Activated naive CD4-positive, alpha-beta T cell treated with anti-CD3 and anti-CD28 coated beads, Interleukin-2, amount 50 U/mL, for 16 hours (primary cell): ENCODE measurements around the gene SLC17A6.

ENCODE experiments used
- DNase-seq: peaks from one replicate; pipeline ENCODE4 v3.0.0-alpha.2; 2020

The SLC17A6 gene

GRCh38 chr11:22337596-22338485 lies at the start of gene SLC17A6:
Gene SLC17A6, plus strand, starts transcription at chr11:22338381. Its CDS starts 153 bp downstream, at chr11:22338534.
- no peak for DNase-seq

GRCh38 chr11:22302368-22302767 lies 35.8 kb upstream of the SLC17A6 start:
- no peak for DNase-seq

DNA sequence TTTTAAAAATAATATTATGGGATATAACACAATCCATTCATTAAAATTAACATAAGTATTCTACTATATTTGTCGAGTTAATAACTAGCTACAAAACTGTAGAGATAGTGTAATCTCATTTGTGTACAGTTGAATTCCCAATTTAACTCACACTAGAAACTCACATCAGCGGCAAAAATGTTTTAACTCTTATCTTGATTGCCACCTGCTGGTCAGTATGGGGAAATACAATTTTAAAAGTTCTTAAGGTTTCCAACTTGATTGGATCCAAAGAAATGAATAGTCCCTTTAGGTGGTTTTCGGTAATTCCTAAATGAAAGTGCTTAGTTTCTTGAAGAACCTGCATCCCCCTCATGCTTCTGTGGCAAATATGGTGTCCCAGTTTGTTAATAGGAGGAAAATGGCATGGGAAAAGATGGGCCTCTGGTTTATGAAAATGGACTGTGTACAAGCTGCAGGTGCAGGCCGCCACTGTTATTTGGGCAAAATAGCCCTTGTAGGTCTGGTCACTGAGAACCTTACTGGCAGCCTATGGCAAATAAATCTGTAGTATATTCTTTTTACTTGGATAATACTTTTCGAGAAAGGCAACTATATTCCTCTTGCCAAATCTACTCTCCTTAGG lies 33.7 kb upstream of the SLC17A6 start:
- DNase-seq: no peak

DNA sequence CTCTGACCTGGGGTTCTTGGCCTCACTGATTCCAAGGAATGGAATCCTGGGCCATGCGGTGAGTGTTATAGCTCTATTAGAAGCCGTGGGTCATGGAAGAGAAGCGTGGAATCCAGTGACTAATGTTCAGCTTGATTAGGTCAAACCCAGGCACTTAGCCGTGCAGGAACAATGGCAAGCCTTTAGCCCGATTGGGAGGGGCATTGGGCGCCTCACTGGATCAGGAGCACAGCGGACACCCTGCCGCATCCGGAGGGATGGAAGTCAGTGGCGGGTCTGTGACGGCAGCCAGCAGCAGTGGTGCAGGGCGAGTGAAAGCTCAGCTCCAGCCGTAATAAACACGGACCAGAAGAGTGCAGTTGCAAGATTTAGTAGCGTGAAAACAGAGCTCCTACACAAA lies 20.5 kb upstream of the SLC17A6 start:
- DNase-seq: no peak

GRCh38 chr11:22331771-22332170 lies 6.4 kb upstream of the SLC17A6 start:
- no peak for DNase-seq

DNA sequence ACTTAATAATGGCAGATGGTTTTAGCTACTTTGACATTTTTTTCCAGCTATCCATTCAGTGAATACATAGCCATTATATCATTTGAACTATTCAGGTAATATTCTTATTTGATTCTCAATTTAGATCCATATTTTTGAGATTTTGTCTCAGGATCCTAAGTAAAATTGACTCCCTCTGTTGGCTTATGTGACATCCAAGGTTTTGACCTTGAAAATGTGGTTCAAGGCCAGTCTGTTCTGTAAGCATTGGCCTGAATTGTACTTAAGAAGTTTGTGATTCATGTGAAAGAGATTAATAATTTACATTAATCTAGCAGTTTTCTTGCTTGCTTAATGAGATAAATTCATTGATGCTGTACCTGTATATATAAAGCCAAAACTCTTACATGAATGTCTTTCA lies 1.6 kb upstream of the SLC17A6 start:
- no peak for DNase-seq

DNA sequence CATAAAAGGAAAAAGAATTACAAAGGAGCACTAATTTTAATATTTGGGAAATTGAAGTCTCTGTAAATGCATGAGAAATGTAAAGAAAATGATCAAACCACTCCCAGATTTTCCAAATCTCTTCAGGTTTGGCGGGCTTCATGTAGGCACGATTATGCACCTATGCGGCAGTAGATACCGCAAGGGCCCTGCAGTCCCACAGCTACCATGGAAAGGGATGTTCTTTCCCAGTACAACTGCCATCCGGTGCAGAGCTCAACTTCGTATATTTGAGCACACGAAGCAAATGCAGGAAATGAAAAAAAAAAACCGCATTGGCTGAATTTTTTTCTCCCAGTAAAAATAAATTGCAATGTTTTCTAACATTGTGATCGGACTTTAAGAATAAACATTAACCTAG lies 1.4 kb downstream of the SLC17A6 start:
- no peak for DNase-seq

GRCh38 chr11:22340235-22340634 lies 2.1 kb downstream of the SLC17A6 start:
- no peak for DNase-seq

GRCh38 chr11:22340701-22341587 lies 2.8 kb downstream of the SLC17A6 start:
- DNase-seq: no peak

DNA sequence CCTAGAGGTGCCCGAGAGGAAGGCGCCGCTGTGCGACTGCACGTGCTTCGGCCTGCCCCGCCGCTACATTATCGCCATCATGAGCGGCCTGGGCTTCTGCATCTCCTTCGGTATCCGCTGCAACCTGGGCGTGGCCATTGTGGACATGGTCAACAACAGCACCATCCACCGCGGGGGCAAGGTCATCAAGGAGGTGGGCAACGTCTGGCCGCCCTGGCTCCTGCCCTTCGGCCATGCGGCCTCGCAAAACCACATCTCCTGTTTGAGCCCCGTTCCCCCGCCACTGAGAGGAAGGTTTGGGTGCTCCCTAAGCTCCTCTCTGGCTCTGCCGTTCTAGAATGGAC lies 3.4 kb downstream of the SLC17A6 start:
- DNase-seq: no peak

- no peak for DNase-seq
Measured at GRCh38 chr11:22342211-22343031, 4.2 kb downstream of the SLC17A6 start.

DNA sequence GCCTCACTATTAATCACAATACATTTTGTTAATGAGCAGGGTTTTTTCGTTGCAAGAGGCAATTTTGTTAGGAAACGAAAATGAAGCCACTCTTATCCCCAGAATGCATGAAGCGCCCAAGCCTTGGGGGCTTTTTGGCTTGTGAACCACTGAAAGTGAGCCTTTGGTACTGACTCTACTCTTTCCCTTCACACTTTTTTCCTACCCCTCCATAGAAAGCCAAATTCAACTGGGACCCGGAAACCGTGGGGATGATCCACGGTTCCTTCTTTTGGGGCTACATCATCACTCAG lies 4.8 kb downstream of the SLC17A6 start:
- no peak for DNase-seq

GRCh38 chr11:22343371-22344032 lies 5.3 kb downstream of the SLC17A6 start:
- DNase-seq: no peak

- DNase-seq: no peak
Measured at GRCh38 chr11:22344081-22344480, 5.9 kb downstream of the SLC17A6 start.

DNA sequence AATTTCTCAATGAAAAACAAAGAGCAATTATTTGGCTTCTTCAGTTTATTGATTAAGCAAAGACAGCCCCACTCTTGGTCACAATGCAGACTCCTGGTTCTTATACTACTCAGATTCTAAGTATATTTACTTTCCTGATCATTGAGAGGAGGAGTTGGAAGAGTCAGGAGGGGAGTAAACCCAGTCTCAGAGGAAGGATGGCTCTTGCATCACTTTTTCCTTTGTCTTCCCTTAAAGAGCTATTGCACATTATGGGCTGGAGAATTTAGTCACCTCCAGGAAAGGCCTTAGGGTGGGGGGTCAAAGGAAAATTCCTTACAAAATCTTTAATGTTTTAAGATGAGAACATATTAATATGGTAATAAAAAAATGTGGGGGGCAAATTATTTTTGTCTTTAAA lies 8.1 kb downstream of the SLC17A6 start:
- no peak for DNase-seq

GRCh38 chr11:22347857-22348487 lies 9.8 kb downstream of the SLC17A6 start:
- no peak for DNase-seq

DNA sequence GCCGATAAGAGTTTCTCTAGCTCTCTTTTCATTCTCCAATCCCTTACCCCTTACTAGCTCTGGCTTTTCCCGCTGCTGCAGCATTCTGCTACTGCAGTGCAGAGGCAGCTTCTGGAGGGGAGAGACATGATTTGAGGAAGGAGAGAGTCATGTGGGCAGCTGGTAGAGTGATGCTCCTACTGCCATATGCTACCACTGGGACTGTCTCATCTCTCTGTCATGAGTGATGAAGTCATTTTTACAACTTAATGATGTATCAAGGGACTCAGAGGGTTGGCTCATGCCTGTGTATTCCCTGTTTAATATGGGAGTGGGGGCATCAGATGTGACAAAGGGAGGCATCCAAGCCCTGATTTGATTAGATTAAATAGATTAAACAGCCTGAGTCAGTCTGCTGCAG lies 11.3 kb downstream of the SLC17A6 start:
- no peak for DNase-seq

DNA sequence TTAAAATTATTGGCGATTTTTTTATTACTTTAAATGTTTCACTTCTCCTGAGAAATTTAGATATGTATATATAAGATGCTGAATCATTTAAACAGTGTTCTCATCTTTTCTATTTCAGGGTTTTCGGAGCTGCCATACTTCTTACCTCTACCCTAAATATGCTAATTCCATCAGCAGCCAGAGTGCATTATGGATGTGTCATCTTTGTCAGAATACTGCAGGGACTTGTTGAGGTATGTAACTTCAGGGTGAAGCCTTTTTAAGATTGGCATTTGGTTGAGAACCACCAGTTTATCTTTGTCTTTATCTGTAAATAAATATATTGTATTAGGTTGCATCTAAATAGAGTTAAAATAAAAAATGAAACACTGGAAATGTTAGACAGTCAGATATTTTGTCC lies 21.1 kb downstream of the SLC17A6 start:
- no peak for DNase-seq

- no peak for DNase-seq
Measured at GRCh38 chr11:22371160-22371559, 33.0 kb downstream of the SLC17A6 start.

DNA sequence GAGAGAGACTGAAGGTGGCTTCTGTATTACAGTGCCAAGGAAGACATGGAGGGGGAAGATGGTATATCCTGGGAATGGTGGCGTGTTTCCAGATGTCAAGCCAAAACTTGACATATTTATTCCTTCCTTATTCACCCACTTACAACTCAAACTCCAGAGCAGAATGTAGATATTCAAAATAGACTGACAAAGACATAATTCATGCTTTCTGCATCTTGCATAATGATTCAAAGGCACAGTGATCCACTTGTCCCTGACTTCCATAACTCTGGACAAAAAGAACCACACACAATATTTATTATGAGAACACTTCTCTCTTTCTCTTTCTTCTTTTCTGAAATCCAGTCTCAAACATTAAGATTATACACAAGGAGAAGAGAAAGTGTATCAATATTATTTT lies 48.9 kb downstream of the SLC17A6 start:
- no peak for DNase-seq

DNA sequence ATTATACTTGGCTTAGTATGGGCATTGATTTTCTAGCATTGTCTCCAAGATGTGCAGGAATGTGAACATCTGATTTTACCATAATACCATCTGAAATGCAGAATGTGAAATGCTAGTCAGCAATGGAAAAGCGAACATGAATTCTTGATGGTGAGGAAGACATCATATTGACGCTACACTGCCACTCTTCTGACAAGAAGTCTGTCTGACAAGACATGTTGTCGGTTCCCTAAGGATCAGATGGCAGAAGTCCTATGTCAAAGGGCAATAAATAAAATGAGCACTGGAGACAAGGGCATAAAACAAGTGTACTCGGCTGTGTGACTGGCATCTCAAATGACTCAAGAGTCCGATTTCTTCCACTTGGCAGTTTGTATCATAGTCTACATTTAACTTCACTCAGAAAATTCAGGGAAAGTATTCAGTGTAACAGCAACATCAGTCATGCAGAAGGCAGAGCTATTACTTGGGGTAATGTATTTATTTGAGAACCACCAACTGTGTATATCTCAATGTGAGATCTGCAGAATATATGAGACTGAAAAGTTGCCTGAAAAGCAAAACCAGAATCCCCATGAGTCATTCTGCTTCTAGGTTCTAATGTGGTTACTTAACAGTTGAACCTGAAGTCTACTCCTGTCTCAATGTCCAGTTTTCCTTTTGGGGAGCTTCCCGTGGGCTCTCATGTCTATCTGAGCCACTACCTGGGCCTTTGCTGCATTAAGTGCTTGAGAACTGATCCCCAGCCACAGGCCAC lies 51.5 kb downstream of the SLC17A6 start:
- DNase-seq: no peak
